HL-60 (cell line): ENCODE data around the gene ANKRD22.

Source experiments
- DNase-seq, 2 experiments: peaks; one replicate each; pipeline ENCODE4 v3.0.0-alpha.2; 2010 to 2020; ENCODE audit warnings: low read depth in 1 of 2, low spot score in 1 of 2
- H3K27ac ChIP-seq: fragments of 250-450 bp; sonication (Bioruptor Pico); replicated peaks from 2 replicates; pipeline ENCODE4 v1.5.1; 2020; ENCODE audit warnings: mild to moderate bottlenecking, moderate library complexity
- H3K27me3 ChIP-seq: fragments of 250-450 bp; sonication (Bioruptor Pico); 2 replicates; pipeline ENCODE4 v1.5.1; 2021; ENCODE audit warnings: mild to moderate bottlenecking, moderate library complexity; ENCODE audit not compliant: insufficient read depth, poor library complexity, severe bottlenecking
- H3K4me3 ChIP-seq: replicated peaks from 2 replicates; pipeline ENCODE4 v1.5.1; 2011; ENCODE audit warnings: mild to moderate bottlenecking, control low read depth, low read length; ENCODE audit not compliant: insufficient read depth
- CTCF ChIP-seq: IDR thresholded peaks from one replicate; pipeline ENCODE4 v1.5.1; 2011; ENCODE audit warnings: low read length, control low read depth, inconsistent platforms; ENCODE audit not compliant: insufficient read depth
- GABPA ChIP-seq: IDR thresholded peaks from 2 replicates; pipeline ENCODE4 v1.6.1; 2012; ENCODE audit warnings: low read depth
- POLR2AphosphoS5 ChIP-seq: IDR thresholded peaks from 2 replicates; pipeline ENCODE4 v1.6.1; 2012; ENCODE audit warnings: low read depth
- REST ChIP-seq: IDR thresholded peaks from 2 replicates; pipeline ENCODE4 v1.6.1; 2012; ENCODE audit warnings: low read depth; ENCODE audit not compliant: insufficient replicate concordance
- SPI1 ChIP-seq: IDR thresholded peaks from 2 replicates; pipeline ENCODE4 v1.6.1; 2012; ENCODE audit warnings: low read depth, mild to moderate bottlenecking, borderline replicate concordance

ANKRD22 gene

GRCh38 chr10:88888810-88889445 is 37.3 kb upstream of the ANKRD22 start:
- TF ChIP-seq REST = no peak
- no peak for TF ChIP-seq GABPA
- no peak for TF ChIP-seq POLR2AphosphoS5
- no peak for TF ChIP-seq SPI1
- TF ChIP-seq CTCF = no peak
- DNase-seq = no peak
- Histone ChIP-seq H3K4me3 (no peak overlapping the region), H3K27ac (no peak overlapping the region), H3K27me3 (no peaks in the 10 kb centered on the region)

- Histone ChIP-seq H3K4me3 (no peak overlapping the region), H3K27me3 (no peaks in the 10 kb centered on the region), H3K27ac (no peak overlapping the region)
- TF ChIP-seq SPI1 = no peak
- no peak for TF ChIP-seq CTCF
- TF ChIP-seq GABPA = no peak
- no peak for TF ChIP-seq REST
- TF ChIP-seq POLR2AphosphoS5 = no peak
- DNase-seq = no peak
Measured at GRCh38 chr10:88886557-88886956, 34.9 kb upstream of the ANKRD22 start.

- Histone ChIP-seq H3K4me3 (no peak overlapping the region), H3K27ac (no peak overlapping the region)
- no peak for DNase-seq
Measured at GRCh38 chr10:88883448-88883809, 31.8 kb upstream of the ANKRD22 start.

More at GRCh38 chr10:88883448-88883809, 31.8 kb upstream of the ANKRD22 start:
- TF ChIP-seq POLR2AphosphoS5 (no peak), GABPA (no peak), REST (no peak), CTCF (no peak), SPI1 (no peak)
- no peaks in the 10 kb centered on the region for H3K27me3 ChIP-seq
